Lower lobe of right lung (tissue), 2 donors: ENCODE measurements around the gene KCNAB3. TPM values are rescaled to one million over a fixed set of nuclear protein-coding genes. Genes with fewer than 3 reads are reported as not detected.

Experiments used
- ATAC-seq, 2 donors: fragments of 200-7000 bp; cut with Tn5 transposase; one replicate each; pipeline ENCODE4 v1.9.1; 2020 to 2022; ENCODE audit warnings: mild to moderate bottlenecking in 2 of 2, moderate library complexity in 2 of 2
- DNase-seq: peaks from one replicate; pipeline ENCODE4 v3.0.0-alpha.2; 2020
- H3K27ac ChIP-seq: fragments of 200-600 bp; one replicate; pipeline ENCODE4 v1.8.0; 2022
- H3K27me3 ChIP-seq: fragments of 200-600 bp; one replicate; pipeline ENCODE4 v1.8.0; 2022; ENCODE audit warnings: low read depth
- H3K36me3 ChIP-seq: fragments of 200-600 bp; one replicate; pipeline ENCODE4 v1.8.0; 2022; ENCODE audit warnings: mild to moderate bottlenecking
- H3K4me1 ChIP-seq: fragments of 200-600 bp; one replicate; pipeline ENCODE4 v1.8.0; 2022
- H3K4me3 ChIP-seq: fragments of 200-600 bp; one replicate; pipeline ENCODE4 v1.8.0; 2022; ENCODE audit warnings: mild to moderate bottlenecking
- H3K9me3 ChIP-seq: fragments of 200-600 bp; one replicate; pipeline ENCODE4 v1.8.0; 2022
- CTCF ChIP-seq: fragments of 200-600 bp; IDR thresholded peaks from one replicate; pipeline ENCODE4 v1.8.0; 2022; ENCODE audit warnings: antibody characterized with exemption, mild to moderate bottlenecking
- intact Hi-C: fragments of 100-400 bp; cut with DNase I; formaldehyde crosslinking; loops from one replicate; pipeline ENCODE4 v1.11.0; 2022
- total RNA-seq: library from RNA; stranded (reverse); fragmentation: NEBNext Ultra II Directional; extraction: Animal tissue kit (Norgen Biotek cat#: 25700); gene quantifications from one replicate; pipeline ENCODE4 v1.2.1, GENCODE V29; 2021
- donor health status: DM: no; HTN: yes; CAD: no; lungs with severe emphysema.

Gene KCNAB3
- total RNA-seq, 1 donor from 2014 or later: 5.2 TPM

GRCh38 chr17:7930841-7931631 lies 1.4 kb upstream of the KCNAB3 start:
- Histone ChIP-seq H3K4me1 (peaks cover 36% of the 10 kb centered on the region), H3K36me3 (peaks cover 20% of the 10 kb centered on the region), H3K9me3 (no peaks in the 10 kb centered on the region), H3K27me3 (no peaks in the 10 kb centered on the region), H3K27ac (peak overlapping the region; percentile 82), H3K4me3 (peak overlapping the region; percentile 79)
- DNase-seq: no peak
- intact Hi-C loops: no loop called here
- no peak for ATAC-seq
- TF ChIP-seq CTCF: no peak

- no peaks in the 10 kb centered on the region for H3K36me3 ChIP-seq
- peaks cover 18% of the 10 kb centered on the region for H3K4me1 ChIP-seq
- no peak overlapping the region for H3K4me3 ChIP-seq
- no peaks in the 10 kb centered on the region for H3K27me3 ChIP-seq
- TF ChIP-seq CTCF: no peak
- ATAC-seq (no peak), DNase-seq (no peak)
- no peak overlapping the region for H3K27ac ChIP-seq
- intact Hi-C loops: no loop called here
- no peaks in the 10 kb centered on the region for H3K9me3 ChIP-seq
Measured at GRCh38 chr17:7927596-7927995, 2.1 kb downstream of the KCNAB3 start.

GRCh38 chr17:7922845-7923628 lies 6.6 kb downstream of the KCNAB3 start:
- TF ChIP-seq CTCF: no peak
- Histone ChIP-seq H3K9me3 (no peaks in the 10 kb centered on the region), H3K27me3 (no peaks in the 10 kb centered on the region), H3K4me1 (peaks cover 12% of the 10 kb centered on the region), H3K4me3 (peak overlapping the region; percentile 62), H3K36me3 (no peaks in the 10 kb centered on the region), H3K27ac (peak overlapping the region; percentile 82)
- intact Hi-C loops: no loop called here
- ATAC-seq (peak; percentile 95 to 96), DNase-seq (peak; percentile 90)

- intact Hi-C loops: no loop called here
- ATAC-seq: peak in 1 of 2 donors; percentile 30
- DNase-seq: no peak
- no peak for TF ChIP-seq CTCF
- H3K36me3 ChIP-seq: no peaks in the 10 kb centered on the region
- no peaks in the 10 kb centered on the region for H3K9me3 ChIP-seq
- peaks cover 12% of the 10 kb centered on the region for H3K4me1 ChIP-seq
- H3K27ac ChIP-seq: peak overlapping the region; percentile 82
- H3K27me3 ChIP-seq: no peaks in the 10 kb centered on the region
- H3K4me3 ChIP-seq: peak overlapping the region; percentile 62
Measured at GRCh38 chr17:7922269-7922844, 7.3 kb downstream of the KCNAB3 start.

- peak overlapping the region; percentile 73 for H3K4me3 ChIP-seq
- peaks cover 33% of the 10 kb centered on the region for H3K4me1 ChIP-seq
- ATAC-seq (peak in 1 of 2 donors; percentile 20), DNase-seq (no peak)
- TF ChIP-seq CTCF: no peak
- intact Hi-C loops: no loop called here
- no peaks in the 10 kb centered on the region for H3K9me3 ChIP-seq
- H3K27me3 ChIP-seq: no peaks in the 10 kb centered on the region
- H3K36me3 ChIP-seq: peaks cover 6% of the 10 kb centered on the region
- peak overlapping the region; percentile 97 for H3K27ac ChIP-seq
Measured at GRCh38 chr17:7916808-7917207, 12.8 kb downstream of the KCNAB3 start.
